WTC11 (cell line): ENCODE data around the gene UGT1A8. TPM values are rescaled to one million over a fixed set of nuclear protein-coding genes. Genes with fewer than 3 reads are reported as not detected.

Experiments used
- ATAC-seq: fragments of 200-7000 bp; cut with Tn5 transposase; 2 replicates; pipeline ENCODE4 v1.10.0; 2021; ENCODE audit warnings: mild to moderate bottlenecking, moderate library complexity
- CTCF ChIA-PET: fragments of 300-600 bp; sonication (Branson Sonifier 250); formaldehyde crosslinking; loops from one replicate; lab custom pipeline; 2021; ENCODE audit warnings: antibody characterized with exemption; lab: Charles Lee
- POLR2A ChIA-PET: fragments of 350-600 bp; sonication (Branson Sonifier 250); formaldehyde crosslinking; loops from one replicate; lab custom pipeline; 2021; ENCODE audit warnings: antibody characterized with exemption; lab: Charles Lee
- DNase-seq: peaks from one replicate; pipeline ENCODE4 v3.0.0; 2021; ENCODE audit warnings: low spot score
- H3K27ac Mint-ChIP-seq: 2 replicates; pipeline ENCODE4 v1.8.0; 2021; ENCODE audit warnings: mixed read lengths
- H3K27me3 Mint-ChIP-seq: 2 replicates; pipeline ENCODE4 v1.8.0; 2021; ENCODE audit warnings: low read depth, mild to moderate bottlenecking, moderate library complexity, mixed read lengths
- H3K36me3 Mint-ChIP-seq: 2 replicates; pipeline ENCODE4 v1.8.0; 2021; ENCODE audit warnings: mixed read lengths
- H3K4me1 Mint-ChIP-seq: 2 replicates; pipeline ENCODE4 v1.8.0; 2022; ENCODE audit warnings: mixed read lengths
- H3K4me3 Mint-ChIP-seq: 2 replicates; pipeline ENCODE4 v1.8.0; 2021; ENCODE audit warnings: mild to moderate bottlenecking, moderate library complexity, mixed read lengths
- H3K9me3 Mint-ChIP-seq: 2 replicates; pipeline ENCODE4 v1.8.0; 2021; ENCODE audit warnings: mixed read lengths
- AR ChIP-seq: fragments of 250-450 bp; sonication (Bioruptor Pico); IDR thresholded peaks from 2 replicates; pipeline ENCODE4 v1.9.0; 2021; ENCODE audit warnings: mild to moderate bottlenecking
- ATF1 ChIP-seq: sonication (generic); formaldehyde crosslinking; IDR thresholded peaks from 2 replicates; pipeline ENCODE4 v1.8.1; 2023; ENCODE audit warnings: mild to moderate bottlenecking, moderate library complexity, missing genetic modification reagents
- ATF3 ChIP-seq: sonication (generic); formaldehyde crosslinking; conservative IDR thresholded peaks from 2 replicates; pipeline ENCODE4 v1.8.1; 2022; ENCODE audit warnings: mild to moderate bottlenecking, missing genetic modification reagents
- CDX4 ChIP-seq: fragments of 250-450 bp; sonication (Bioruptor Pico); IDR thresholded peaks from 2 replicates; pipeline ENCODE4 v1.9.0; 2021; ENCODE audit warnings: moderate library complexity, mild to moderate bottlenecking, inconsistent platforms, borderline replicate concordance
- CTCF ChIP-seq: fragments of 200-600 bp; IDR thresholded peaks from 2 replicates; pipeline ENCODE4 v1.8.0; 2022; ENCODE audit warnings: antibody characterized with exemption
- FOXJ3 ChIP-seq: sonication (generic); formaldehyde crosslinking; IDR thresholded peaks from 2 replicates; pipeline ENCODE4 v1.9.0; 2021; ENCODE audit warnings: missing genetic modification reagents, mild to moderate bottlenecking, borderline replicate concordance
- GABPB1 ChIP-seq: sonication (generic); formaldehyde crosslinking; IDR thresholded peaks from 2 replicates; pipeline ENCODE4 v1.8.1; 2023; ENCODE audit warnings: mild to moderate bottlenecking, missing genetic modification reagents
- KAT7 ChIP-seq: sonication (generic); formaldehyde crosslinking; IDR thresholded peaks from 2 replicates; pipeline ENCODE4 v1.8.1; 2023; ENCODE audit warnings: missing genetic modification reagents, mild to moderate bottlenecking, borderline replicate concordance
- NR3C1 ChIP-seq: sonication (generic); formaldehyde crosslinking; conservative IDR thresholded peaks from 2 replicates; pipeline ENCODE4 v1.8.1; 2023; ENCODE audit warnings: low read depth, mild to moderate bottlenecking, missing genetic modification reagents
- OVOL2 ChIP-seq: fragments of 250-450 bp; sonication (Bioruptor Pico); IDR thresholded peaks from 2 replicates; pipeline ENCODE4 v1.9.0; 2021; ENCODE audit warnings: mild to moderate bottlenecking, borderline replicate concordance
- PREB ChIP-seq: sonication (generic); formaldehyde crosslinking; IDR thresholded peaks from 2 replicates; pipeline ENCODE4 v1.8.1; 2022; ENCODE audit warnings: mild to moderate bottlenecking, missing genetic modification reagents, moderate library complexity, borderline replicate concordance
- RORB ChIP-seq: fragments of 250-450 bp; sonication (Bioruptor Pico); IDR thresholded peaks from 2 replicates; pipeline ENCODE4 v1.9.0; 2021; ENCODE audit warnings: mild to moderate bottlenecking
- TCF7 ChIP-seq: sonication (generic); formaldehyde crosslinking; IDR thresholded peaks from 2 replicates; pipeline ENCODE4 v1.8.0; 2022; ENCODE audit warnings: mild to moderate bottlenecking, low read depth, missing genetic modification reagents, moderate library complexity
- ZMAT4 ChIP-seq: fragments of 250-450 bp; sonication (Bioruptor Pico); IDR thresholded peaks from 2 replicates; pipeline ENCODE4 v1.9.0; 2021; ENCODE audit warnings: mild to moderate bottlenecking
- ZNF232 ChIP-seq: sonication (generic); formaldehyde crosslinking; IDR thresholded peaks from 2 replicates; pipeline ENCODE4 v1.8.0; 2022; ENCODE audit warnings: mild to moderate bottlenecking, missing genetic modification reagents
- ZNF281 ChIP-seq: sonication (generic); formaldehyde crosslinking; IDR thresholded peaks from 2 replicates; pipeline ENCODE4 v1.8.0; 2023; ENCODE audit warnings: mild to moderate bottlenecking, missing genetic modification reagents
- ZNF317 ChIP-seq: sonication (generic); formaldehyde crosslinking; IDR thresholded peaks from 2 replicates; pipeline ENCODE4 v1.8.1; 2023; ENCODE audit warnings: low read depth, mild to moderate bottlenecking, moderate library complexity, missing genetic modification reagents, borderline replicate concordance
- ZSCAN18 ChIP-seq: fragments of 250-450 bp; sonication (Bioruptor Pico); IDR thresholded peaks from 2 replicates; pipeline ENCODE4 v2.1.2; 2022; ENCODE audit warnings: mild to moderate bottlenecking, moderate library complexity
- total RNA-seq: library from RNA; stranded (reverse); gene quantifications from 3 replicates; pipeline ENCODE4 v1.2.3, GENCODE V29; 2021

The UGT1A8 gene
- total RNA-seq, 1 experiment from 2014 or later = 0.13 TPM

- no peaks in the 10 kb centered on the region; the same call in 1 of the 2 replicates for H3K27me3 Mint-ChIP-seq
- CTCF ChIA-PET = no interaction called here
- ATAC-seq (no peak), DNase-seq (no peak)
- POLR2A ChIA-PET = no interaction called here
- no peaks in the 10 kb centered on the region for H3K36me3 Mint-ChIP-seq
- TF ChIP-seq ZNF232 (CRISPR knock-in tag) (no peak), ATF3 (no peak), NR3C1 (CRISPR knock-in tag) (no peak), ZMAT4 (CRISPR knock-in tag) (no peak), TCF7 (CRISPR knock-in tag) (no peak), ZNF317 (CRISPR knock-in tag) (no peak), KAT7 (CRISPR knock-in tag) (no peak), ATF1 (no peak), RORB (CRISPR knock-in tag) (no peak), CDX4 (CRISPR knock-in tag) (no peak), GABPB1 (CRISPR knock-in tag) (no peak), CTCF (no peak), OVOL2 (CRISPR knock-in tag) (no peak), ZNF281 (no peak), PREB (CRISPR knock-in tag) (no peak), FOXJ3 (CRISPR knock-in tag) (no peak), AR (CRISPR knock-in tag) (no peak), ZSCAN18 (CRISPR knock-in tag) (no peak)
- H3K4me3 Mint-ChIP-seq = no peak overlapping the region
- no peaks in the 10 kb centered on the region for H3K4me1 Mint-ChIP-seq
- no peak overlapping the region for H3K27ac Mint-ChIP-seq
- peaks cover 6% of the 10 kb centered on the region for H3K9me3 Mint-ChIP-seq
These were observed 175.3 kb downstream of the UGT1A8 start for GRCh38 chr2:233792720-233793119.
